Gastroesophageal sphincter (tissue), 3 donors: Measurements from ENCODE around the gene KCTD15.

ENCODE experiments used
- EP300 ChIP-seq: sonication (generic); formaldehyde crosslinking; IDR thresholded peaks from one replicate; pipeline ENCODE4 v1.6.1; 2017; ENCODE audit warnings: antibody characterized with exemption, mild to moderate bottlenecking
- POLR2A ChIP-seq, 2 donors: fragments of 450-650 bp; IDR thresholded peaks; one replicate each; pipeline ENCODE4 v1.6.1; 2017; ENCODE audit warnings: antibody characterized with exemption in 2 of 2, mild to moderate bottlenecking in 2 of 2, moderate library complexity in 1 of 2
- POLR2AphosphoS5 ChIP-seq: sonication (generic); formaldehyde crosslinking; IDR thresholded peaks from one replicate; pipeline ENCODE4 v1.6.1; 2017; ENCODE audit warnings: antibody characterized with exemption
- TF ChIP-seq, protein P1 (sequence below), 4 experiments: fragments of 200-600 bp in 2 of 4; fragments of 450-650 bp in 2 of 4; sonication (generic) in 1 of 4; IDR thresholded peaks; one replicate each; pipeline ENCODE4 v1.5.1; 2017 to 2019; ENCODE audit warnings: antibody characterized with exemption in 4 of 4, mild to moderate bottlenecking in 2 of 4, moderate library complexity in 2 of 4

DNA sequence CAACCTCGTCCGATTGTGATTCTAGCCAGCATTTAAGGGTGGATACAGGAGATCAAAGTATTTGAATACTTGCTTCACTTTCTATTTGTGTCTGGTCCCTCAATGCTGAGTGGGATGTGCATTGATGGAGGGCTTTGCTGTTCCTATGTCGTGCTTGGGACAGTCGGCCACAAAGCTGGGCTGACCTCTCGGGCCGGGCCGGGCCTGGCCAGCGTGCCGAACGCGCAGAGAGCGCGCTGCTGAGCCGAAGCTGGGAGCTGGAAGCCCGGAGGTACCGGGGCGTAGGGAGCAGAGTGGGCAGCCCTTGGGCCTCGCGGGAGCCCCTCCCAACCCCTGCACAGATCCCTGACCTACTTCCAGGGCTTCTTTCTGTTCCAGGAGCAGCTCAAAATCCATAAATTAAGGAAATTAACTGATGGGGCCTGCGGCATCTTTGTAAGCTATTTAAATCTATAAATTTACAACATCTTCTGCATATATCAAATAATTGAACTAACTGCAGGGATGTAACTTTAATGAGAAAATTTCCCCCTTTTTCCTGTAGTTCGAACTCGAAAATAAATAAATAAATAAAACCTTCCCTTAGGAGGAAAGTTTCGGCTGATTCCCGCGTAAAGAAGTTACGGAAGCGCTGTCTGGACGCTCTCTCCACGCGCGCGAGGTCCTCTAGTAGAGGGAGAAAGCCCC, 1.8 kb upstream of the KCTD15 start:
- TF ChIP-seq POLR2A (IDR thresholded peaks at IDR 0.05): no peak
- no peak for TF ChIP-seq POLR2AphosphoS5
- TF ChIP-seq, protein P1, sequence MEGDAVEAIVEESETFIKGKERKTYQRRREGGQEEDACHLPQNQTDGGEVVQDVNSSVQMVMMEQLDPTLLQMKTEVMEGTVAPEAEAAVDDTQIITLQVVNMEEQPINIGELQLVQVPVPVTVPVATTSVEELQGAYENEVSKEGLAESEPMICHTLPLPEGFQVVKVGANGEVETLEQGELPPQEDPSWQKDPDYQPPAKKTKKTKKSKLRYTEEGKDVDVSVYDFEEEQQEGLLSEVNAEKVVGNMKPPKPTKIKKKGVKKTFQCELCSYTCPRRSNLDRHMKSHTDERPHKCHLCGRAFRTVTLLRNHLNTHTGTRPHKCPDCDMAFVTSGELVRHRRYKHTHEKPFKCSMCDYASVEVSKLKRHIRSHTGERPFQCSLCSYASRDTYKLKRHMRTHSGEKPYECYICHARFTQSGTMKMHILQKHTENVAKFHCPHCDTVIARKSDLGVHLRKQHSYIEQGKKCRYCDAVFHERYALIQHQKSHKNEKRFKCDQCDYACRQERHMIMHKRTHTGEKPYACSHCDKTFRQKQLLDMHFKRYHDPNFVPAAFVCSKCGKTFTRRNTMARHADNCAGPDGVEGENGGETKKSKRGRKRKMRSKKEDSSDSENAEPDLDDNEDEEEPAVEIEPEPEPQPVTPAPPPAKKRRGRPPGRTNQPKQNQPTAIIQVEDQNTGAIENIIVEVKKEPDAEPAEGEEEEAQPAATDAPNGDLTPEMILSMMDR (IDR thresholded peaks at IDR 0.05): no peak
- no peak for TF ChIP-seq EP300
